WTC11 (cell line): ENCODE data around the gene CSF1.

ENCODE experiments used
- CBFB ChIP-seq: sonication (generic); formaldehyde crosslinking; IDR thresholded peaks from 2 replicates; pipeline ENCODE4 v1.8.1; 2022; ENCODE audit warnings: mild to moderate bottlenecking, low read depth, missing genetic modification reagents
- FOXJ3 ChIP-seq: sonication (generic); formaldehyde crosslinking; IDR thresholded peaks from 2 replicates; pipeline ENCODE4 v1.9.0; 2021; ENCODE audit warnings: missing genetic modification reagents, mild to moderate bottlenecking, borderline replicate concordance
- TEAD4 ChIP-seq: sonication (generic); formaldehyde crosslinking; IDR thresholded peaks from 2 replicates; pipeline ENCODE4 v1.8.0; 2022; ENCODE audit warnings: mild to moderate bottlenecking, missing genetic modification reagents
- TP53 ChIP-seq: sonication (generic); formaldehyde crosslinking; IDR thresholded peaks from 2 replicates; pipeline ENCODE4 v1.8.1; 2023; ENCODE audit warnings: mild to moderate bottlenecking, missing genetic modification reagents
- ZNF396 ChIP-seq: fragments of 250-450 bp; sonication (Bioruptor Pico); IDR thresholded peaks from 2 replicates; pipeline ENCODE4 v1.8.0; 2021; ENCODE audit warnings: mild to moderate bottlenecking, moderate library complexity, borderline replicate concordance
- TF ChIP-seq, protein P1 (sequence below): sonication (generic); formaldehyde crosslinking; IDR thresholded peaks from 2 replicates; pipeline ENCODE4 v1.8.0; 2022; ENCODE audit warnings: mild to moderate bottlenecking, missing genetic modification reagents
- TF ChIP-seq, protein P2 (sequence below): sonication (generic); formaldehyde crosslinking; IDR thresholded peaks from 2 replicates; pipeline ENCODE4 v1.8.0; 2022; ENCODE audit warnings: mild to moderate bottlenecking, missing genetic modification reagents
- TF ChIP-seq, protein P3 (sequence below): fragments of 200-600 bp; IDR thresholded peaks from 2 replicates; pipeline ENCODE4 v1.8.0; 2022; ENCODE audit warnings: antibody characterized with exemption
- TF ChIP-seq, protein P4 (sequence below): sonication (generic); formaldehyde crosslinking; IDR thresholded peaks from 2 replicates; pipeline ENCODE4 v1.8.0; 2022; ENCODE audit warnings: mild to moderate bottlenecking, missing genetic modification reagents

DNA sequence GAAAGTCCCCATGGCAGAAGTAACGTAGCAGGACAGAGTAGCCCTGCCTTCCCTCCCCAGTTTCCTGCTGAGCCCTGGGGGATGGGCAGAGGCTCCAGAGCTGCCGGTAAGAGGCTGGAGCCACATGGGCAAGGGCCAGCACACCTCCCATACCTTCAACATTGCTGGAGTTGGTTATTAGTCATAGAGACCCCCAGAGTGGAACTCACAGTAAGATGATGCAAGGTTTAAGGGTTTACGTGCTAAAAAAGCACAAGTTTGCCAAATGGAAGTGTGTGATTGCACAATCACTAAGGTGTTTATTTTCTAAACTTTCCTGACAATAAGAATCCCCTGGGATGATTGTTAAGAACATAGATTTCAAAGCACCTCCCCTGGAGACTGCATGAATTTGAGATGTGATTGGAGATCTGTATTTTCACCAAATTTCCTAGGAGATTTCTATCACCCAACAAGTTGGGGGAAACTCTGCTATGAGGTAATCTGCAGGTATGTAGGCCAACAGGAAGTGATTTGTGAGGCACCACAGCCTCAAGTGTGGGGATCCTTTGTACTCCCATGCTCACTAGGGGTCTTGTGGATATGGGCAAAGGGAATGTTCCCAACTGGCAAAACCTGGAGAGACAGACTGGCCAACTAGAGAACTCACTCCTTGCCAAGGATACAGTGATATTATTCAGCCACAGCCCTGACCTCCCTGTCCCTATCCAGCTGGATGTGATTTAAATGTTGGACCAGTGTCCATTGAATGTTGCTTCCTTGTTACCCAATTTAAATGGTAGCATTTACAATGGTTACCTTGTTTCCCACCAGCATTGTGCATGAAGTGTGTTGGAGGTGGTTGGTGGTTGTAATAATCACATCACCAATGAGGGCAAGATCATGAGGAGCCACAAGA, 37.1 kb upstream of the CSF1 start:
- TF ChIP-seq, protein P1, sequence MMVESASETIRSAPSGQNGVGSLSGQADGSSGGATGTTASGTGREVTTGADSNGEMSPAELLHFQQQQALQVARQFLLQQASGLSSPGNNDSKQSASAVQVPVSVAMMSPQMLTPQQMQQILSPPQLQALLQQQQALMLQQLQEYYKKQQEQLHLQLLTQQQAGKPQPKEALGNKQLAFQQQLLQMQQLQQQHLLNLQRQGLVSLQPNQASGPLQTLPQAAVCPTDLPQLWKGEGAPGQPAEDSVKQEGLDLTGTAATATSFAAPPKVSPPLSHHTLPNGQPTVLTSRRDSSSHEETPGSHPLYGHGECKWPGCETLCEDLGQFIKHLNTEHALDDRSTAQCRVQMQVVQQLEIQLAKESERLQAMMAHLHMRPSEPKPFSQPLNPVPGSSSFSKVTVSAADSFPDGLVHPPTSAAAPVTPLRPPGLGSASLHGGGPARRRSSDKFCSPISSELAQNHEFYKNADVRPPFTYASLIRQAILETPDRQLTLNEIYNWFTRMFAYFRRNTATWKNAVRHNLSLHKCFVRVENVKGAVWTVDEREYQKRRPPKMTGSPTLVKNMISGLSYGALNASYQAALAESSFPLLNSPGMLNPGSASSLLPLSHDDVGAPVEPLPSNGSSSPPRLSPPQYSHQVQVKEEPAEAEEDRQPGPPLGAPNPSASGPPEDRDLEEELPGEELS (CRISPR knock-in tag) = no peak
- TF ChIP-seq, protein P2, sequence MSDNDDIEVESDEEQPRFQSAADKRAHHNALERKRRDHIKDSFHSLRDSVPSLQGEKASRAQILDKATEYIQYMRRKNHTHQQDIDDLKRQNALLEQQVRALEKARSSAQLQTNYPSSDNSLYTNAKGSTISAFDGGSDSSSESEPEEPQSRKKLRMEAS (CRISPR knock-in tag) = no peak
- TF ChIP-seq, protein P3, sequence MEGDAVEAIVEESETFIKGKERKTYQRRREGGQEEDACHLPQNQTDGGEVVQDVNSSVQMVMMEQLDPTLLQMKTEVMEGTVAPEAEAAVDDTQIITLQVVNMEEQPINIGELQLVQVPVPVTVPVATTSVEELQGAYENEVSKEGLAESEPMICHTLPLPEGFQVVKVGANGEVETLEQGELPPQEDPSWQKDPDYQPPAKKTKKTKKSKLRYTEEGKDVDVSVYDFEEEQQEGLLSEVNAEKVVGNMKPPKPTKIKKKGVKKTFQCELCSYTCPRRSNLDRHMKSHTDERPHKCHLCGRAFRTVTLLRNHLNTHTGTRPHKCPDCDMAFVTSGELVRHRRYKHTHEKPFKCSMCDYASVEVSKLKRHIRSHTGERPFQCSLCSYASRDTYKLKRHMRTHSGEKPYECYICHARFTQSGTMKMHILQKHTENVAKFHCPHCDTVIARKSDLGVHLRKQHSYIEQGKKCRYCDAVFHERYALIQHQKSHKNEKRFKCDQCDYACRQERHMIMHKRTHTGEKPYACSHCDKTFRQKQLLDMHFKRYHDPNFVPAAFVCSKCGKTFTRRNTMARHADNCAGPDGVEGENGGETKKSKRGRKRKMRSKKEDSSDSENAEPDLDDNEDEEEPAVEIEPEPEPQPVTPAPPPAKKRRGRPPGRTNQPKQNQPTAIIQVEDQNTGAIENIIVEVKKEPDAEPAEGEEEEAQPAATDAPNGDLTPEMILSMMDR = no peak
- TF ChIP-seq ZNF396 (CRISPR knock-in tag) = no peak
- no peak for TF ChIP-seq CBFB (CRISPR knock-in tag)
- TF ChIP-seq FOXJ3 (CRISPR knock-in tag) = no peak
- TF ChIP-seq TP53 = no peak
- no peak for TF ChIP-seq TEAD4 (CRISPR knock-in tag)
- TF ChIP-seq, protein P4, sequence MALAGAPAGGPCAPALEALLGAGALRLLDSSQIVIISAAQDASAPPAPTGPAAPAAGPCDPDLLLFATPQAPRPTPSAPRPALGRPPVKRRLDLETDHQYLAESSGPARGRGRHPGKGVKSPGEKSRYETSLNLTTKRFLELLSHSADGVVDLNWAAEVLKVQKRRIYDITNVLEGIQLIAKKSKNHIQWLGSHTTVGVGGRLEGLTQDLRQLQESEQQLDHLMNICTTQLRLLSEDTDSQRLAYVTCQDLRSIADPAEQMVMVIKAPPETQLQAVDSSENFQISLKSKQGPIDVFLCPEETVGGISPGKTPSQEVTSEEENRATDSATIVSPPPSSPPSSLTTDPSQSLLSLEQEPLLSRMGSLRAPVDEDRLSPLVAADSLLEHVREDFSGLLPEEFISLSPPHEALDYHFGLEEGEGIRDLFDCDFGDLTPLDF (CRISPR knock-in tag) = no peak
